Large intestine (tissue), 3 donors: ENCODE results near the gene TENT4A. TPM values are rescaled to one million over a fixed set of nuclear protein-coding genes. Genes with fewer than 3 reads are reported as not detected.

Experiments used
- DNase-seq, 2 donors: peaks; one replicate each; pipeline versions ENCODE4 v3.0.0 to v3.0.0-alpha.2; 2013
- H3K27ac ChIP-seq: one replicate; pipeline ENCODE4 v1.5.1; 2013; ENCODE audit warnings: low read length
- H3K27me3 ChIP-seq: 2 replicates; pipeline ENCODE4 v1.6.1; 2013; ENCODE audit warnings: low read length; ENCODE audit not compliant: control insufficient read depth, insufficient read depth
- H3K36me3 ChIP-seq: 2 replicates; pipeline ENCODE4 v1.6.1; 2013; ENCODE audit warnings: low read length; ENCODE audit not compliant: control insufficient read depth, insufficient read depth
- H3K4me1 ChIP-seq: one replicate; pipeline ENCODE4 v1.6.1; 2013; ENCODE audit warnings: low read length; ENCODE audit not compliant: control insufficient read depth, insufficient read depth
- H3K4me3 ChIP-seq: one replicate; pipeline ENCODE4 v1.5.1; 2013; ENCODE audit warnings: low read length
- H3K9me3 ChIP-seq: one replicate; pipeline ENCODE4 v1.6.1; 2013; ENCODE audit warnings: mild to moderate bottlenecking, low read depth, low read length, moderate library complexity; ENCODE audit not compliant: control insufficient read depth
- WGBS: methylation state at CpG from one replicate; pipeline ENCODE4 v1.1.5; 2013; ENCODE audit warnings: low lambda C conversion rate; ENCODE audit not compliant: insufficient coverage; 5-methylcytosine and 5-hydroxymethylcytosine counted together
- polyA plus RNA-seq: library from polyadenylated mRNA; unstranded; fragments of 120-200 nt; gene quantifications from one replicate; pipeline ENCODE4 v1.2.1, GENCODE V29; 2013

The TENT4A gene
- polyA plus RNA-seq, 1 donor, result 24.7 TPM

GRCh38 chr5:6730807-6731206, 17.6 kb downstream of the TENT4A start:
- WGBS, result 60% methylated on average over 2 of the region's 3 CpGs
- H3K9me3 ChIP-seq, result no peaks in the 10 kb centered on the region
- no peak for DNase-seq
- H3K4me3 ChIP-seq, result no peak overlapping the region
- H3K27ac ChIP-seq, result no peak overlapping the region
- H3K27me3 ChIP-seq, result no peaks in the 10 kb centered on the region
- H3K36me3 ChIP-seq, result peaks cover 9% of the 10 kb centered on the region
- H3K4me1 ChIP-seq, result peaks cover 21% of the 10 kb centered on the region

GRCh38 chr5:6731465-6732237, 18.4 kb downstream of the TENT4A start:
- DNase-seq, result no peak
- peaks cover 21% of the 10 kb centered on the region for H3K4me1 ChIP-seq
- H3K27ac ChIP-seq, result no peak overlapping the region
- H3K9me3 ChIP-seq, result no peaks in the 10 kb centered on the region
- H3K27me3 ChIP-seq, result no peaks in the 10 kb centered on the region
- 40% methylated on average over 1 of the region's 7 CpGs for WGBS
- H3K4me3 ChIP-seq, result no peak overlapping the region
- peaks cover 4% of the 10 kb centered on the region for H3K36me3 ChIP-seq

GRCh38 chr5:6732634-6733410, 19.6 kb downstream of the TENT4A start:
- H3K27ac ChIP-seq, result no peak overlapping the region
- no peaks in the 10 kb centered on the region for H3K9me3 ChIP-seq
- 100% methylated on average over 1 of the region's 13 CpGs for WGBS
- H3K4me1 ChIP-seq, result peaks cover 21% of the 10 kb centered on the region
- H3K36me3 ChIP-seq, result peaks cover 11% of the 10 kb centered on the region
- no peaks in the 10 kb centered on the region for H3K27me3 ChIP-seq
- DNase-seq, result no peak
- H3K4me3 ChIP-seq, result no peak overlapping the region

GRCh38 chr5:6733411-6734242, 20.4 kb downstream of the TENT4A start:
- Histone ChIP-seq H3K36me3 (peaks cover 19% of the 10 kb centered on the region), H3K4me3 (no peak overlapping the region), H3K4me1 (peaks cover 21% of the 10 kb centered on the region), H3K27me3 (no peaks in the 10 kb centered on the region), H3K27ac (no peak overlapping the region), H3K9me3 (no peaks in the 10 kb centered on the region)
- 87% methylated on average over 3 of the region's 21 CpGs for WGBS
- DNase-seq, result no peak

- H3K4me3 ChIP-seq, result no peak overlapping the region
- H3K4me1 ChIP-seq, result peaks cover 20% of the 10 kb centered on the region
- peaks cover 23% of the 10 kb centered on the region for H3K36me3 ChIP-seq
- H3K27me3 ChIP-seq, result no peaks in the 10 kb centered on the region
- WGBS, result no CpG with 5 or more reads among the region's 11 CpGs
- DNase-seq, result no peak
- H3K27ac ChIP-seq, result no peak overlapping the region
- no peaks in the 10 kb centered on the region for H3K9me3 ChIP-seq
Observed at GRCh38 chr5:6734243-6734700, 21.0 kb downstream of the TENT4A start.

GRCh38 chr5:6734781-6735180, 21.5 kb downstream of the TENT4A start:
- Histone ChIP-seq H3K4me3 (no peak overlapping the region), H3K4me1 (peaks cover 15% of the 10 kb centered on the region), H3K27ac (no peak overlapping the region), H3K36me3 (peaks cover 28% of the 10 kb centered on the region), H3K27me3 (no peaks in the 10 kb centered on the region), H3K9me3 (no peaks in the 10 kb centered on the region)
- no peak for DNase-seq
- WGBS, result 100% methylated on average over 1 of the region's 5 CpGs

GRCh38 chr5:6736106-6736505, 22.9 kb downstream of the TENT4A start:
- H3K4me1 ChIP-seq, result peaks cover 8% of the 10 kb centered on the region
- no CpG with 5 or more reads among the region's 7 CpGs for WGBS
- no peaks in the 10 kb centered on the region for H3K27me3 ChIP-seq
- DNase-seq, result no peak
- H3K27ac ChIP-seq, result no peak overlapping the region
- no peaks in the 10 kb centered on the region for H3K9me3 ChIP-seq
- peaks cover 41% of the 10 kb centered on the region for H3K36me3 ChIP-seq
- no peak overlapping the region for H3K4me3 ChIP-seq

- Histone ChIP-seq H3K27me3 (no peaks in the 10 kb centered on the region), H3K4me1 (peaks cover 6% of the 10 kb centered on the region), H3K4me3 (no peak overlapping the region), H3K9me3 (no peaks in the 10 kb centered on the region), H3K27ac (no peak overlapping the region), H3K36me3 (peaks cover 46% of the 10 kb centered on the region)
- DNase-seq, result no peak
- WGBS, result no CpG with 5 or more reads among the region's 9 CpGs
Observed at GRCh38 chr5:6736524-6737042, 23.4 kb downstream of the TENT4A start.

GRCh38 chr5:6737043-6737941, 24.1 kb downstream of the TENT4A start:
- 97% methylated on average over 4 of the region's 24 CpGs for WGBS
- no peak for DNase-seq
- Histone ChIP-seq H3K4me3 (no peak overlapping the region), H3K27me3 (no peaks in the 10 kb centered on the region), H3K36me3 (peaks cover 53% of the 10 kb centered on the region), H3K9me3 (no peaks in the 10 kb centered on the region), H3K27ac (no peak overlapping the region), H3K4me1 (no peaks in the 10 kb centered on the region)
